T-cell (primary cell): ENCODE measurements around the gene FLOT2. TPM values are rescaled to one million over a fixed set of nuclear protein-coding genes. Genes with fewer than 3 reads are reported as not detected.
"Not testable (repeated sequence)": the region's sequence is repeated elsewhere in the genome, so short reads cannot be mapped to it uniquely, and the experiment has no call there.

ENCODE experiments used
- ATAC-seq, 4 experiments: fragments of 200-7000 bp in 3 of 4; fragments of 150-1000 bp in 1 of 4; cut with Tn5 transposase; replicated peaks in 1 of 4; 1 replicate in 3 of 4; 2 replicates in 1 of 4; pipeline ENCODE4 v1.10.0; 2021; ENCODE audit warnings: moderate library complexity in 3 of 4, mild to moderate bottlenecking in 2 of 4, moderate number of reproducible peaks in 1 of 4
- CTCF ChIA-PET, 2 donors: fragments of 300-600 bp; sonication (Branson Sonifier 250); formaldehyde crosslinking; loops; one replicate each; lab custom pipeline; 2022; ENCODE audit warnings: antibody characterized with exemption in 2 of 2; lab: Charles Lee
- POLR2A ChIA-PET, 2 donors: fragments of 300-600 bp; sonication (Branson Sonifier 250); formaldehyde crosslinking; loops; one replicate each; lab custom pipeline; 2022; ENCODE audit warnings: antibody characterized with exemption in 2 of 2; lab: Charles Lee
- DNase-seq, 35 experiments: peaks; one replicate each; pipeline versions ENCODE4 v3.0.0 to v3.0.0-alpha.2; 2013 to 2023
- H3K27ac ChIP-seq: one replicate; pipeline ENCODE4 v1.5.1; 2013; ENCODE audit warnings: low read length
- H3K27me3 ChIP-seq, 2 experiments: replicated peaks in 1 of 2; 1 replicate in 1 of 2; 2 replicates in 1 of 2; pipeline versions ENCODE4 v1.6.1 to v1.7.0; 2013; ENCODE audit warnings: low read length in 1 of 2, mixed read lengths in 1 of 2; ENCODE audit not compliant: control insufficient read depth in 2 of 2, insufficient read depth in 2 of 2; ENCODE audit errors: extremely low read depth in 1 of 2
- H3K36me3 ChIP-seq, 2 donors: 1 replicate in 1 of 2; 2 replicates in 1 of 2; pipeline versions ENCODE4 v1.6.1 to v1.7.0; 2013; ENCODE audit warnings: low read length in 1 of 2; ENCODE audit not compliant: control insufficient read depth in 2 of 2, insufficient read depth in 1 of 2; ENCODE audit errors: extremely low read depth in 1 of 2
- H3K4me1 ChIP-seq, 2 experiments: 1 replicate in 1 of 2; 2 replicates in 1 of 2; pipeline versions ENCODE4 v1.6.1 to v1.7.0; 2013; ENCODE audit warnings: low read length in 2 of 2, mixed read lengths in 1 of 2; ENCODE audit not compliant: insufficient read depth in 2 of 2, control insufficient read depth in 1 of 2; ENCODE audit errors: extremely low read depth in 1 of 2
- H3K4me3 ChIP-seq, 2 donors: 1 replicate in 1 of 2; 2 replicates in 1 of 2; pipeline versions ENCODE4 v1.5.1 to v1.7.0; 2013; ENCODE audit warnings: mild to moderate bottlenecking in 2 of 2, low read length in 1 of 2, moderate library complexity in 1 of 2; ENCODE audit not compliant: control insufficient read depth in 1 of 2; ENCODE audit errors: extremely low read depth in 1 of 2
- H3K9me3 ChIP-seq: 2 replicates; pipeline ENCODE4 v1.7.0; 2013
- H3K27ac Mint-ChIP-seq, 2 donors: one replicate each; pipeline ENCODE4 v1.8.0; 2020 to 2021; ENCODE audit warnings: mild to moderate bottlenecking in 2 of 2, mixed read lengths in 2 of 2
- H3K27me3 Mint-ChIP-seq, 2 donors: one replicate each; pipeline ENCODE4 v1.8.0; 2021 to 2022; ENCODE audit warnings: mixed read lengths in 2 of 2
- H3K36me3 Mint-ChIP-seq: one replicate; pipeline ENCODE4 v1.8.0; 2021; ENCODE audit warnings: mixed read lengths
- H3K4me1 Mint-ChIP-seq, 3 donors: one replicate each; pipeline ENCODE4 v1.8.0; 2020 to 2022; ENCODE audit warnings: mixed read lengths in 3 of 3, mild to moderate bottlenecking in 1 of 3
- H3K4me3 Mint-ChIP-seq, 3 donors: one replicate each; pipeline ENCODE4 v1.8.0; 2020 to 2022; ENCODE audit warnings: mild to moderate bottlenecking in 3 of 3, mixed read lengths in 3 of 3, moderate library complexity in 3 of 3
- H3K9me3 Mint-ChIP-seq, 3 donors: one replicate each; pipeline ENCODE4 v1.8.0; 2020 to 2022; ENCODE audit warnings: mixed read lengths in 3 of 3
- WGBS: methylation state at CpG from one replicate; pipeline ENCODE4 v1.1.5; 2013; ENCODE audit warnings: missing lambda C conversion rate; ENCODE audit not compliant: insufficient coverage; 5-methylcytosine and 5-hydroxymethylcytosine counted together
- total RNA-seq, 35 experiments: library from RNA in 6 of 35; stranded (reverse) in 6 of 35; fragments of 120-200 nt in 1 of 35; gene quantifications; one replicate each; pipeline versions ENCODE4 v1.2.1 to v1.2.4 and lab custom pipeline; 2013 to 2026

FLOT2 gene
- total RNA-seq, 5 donors from 2014 or later (not counting 1 experiment from before 2014, with no cell fraction given) = 138 to 256 (median 235) TPM

GRCh38 chr17:28906706-28907438 is 9.3 kb upstream of the FLOT2 start:
- WGBS = 91% methylated on average over 4 of the region's 7 CpGs
- no peak for ATAC-seq
- POLR2A ChIA-PET = interaction anchor here (0.6 kb wide), 2 partner anchors 30 to 219 kb away, joined by 3 to 4 read pairs; no protein-coding TSS in a partner anchor
- no peaks in the 10 kb centered on the region for H3K27me3 ChIP-seq
- peaks cover 33% of the 10 kb centered on the region for H3K36me3 Mint-ChIP-seq
- H3K27ac ChIP-seq = no peak overlapping the region
- no peaks in the 10 kb centered on the region for H3K9me3 ChIP-seq
- H3K4me1 Mint-ChIP-seq = peaks cover 8 to 18% (median 12%) of the 10 kb centered on the region in 3 donors
- H3K36me3 ChIP-seq = peaks cover 36 to 64% of the 10 kb centered on the region in 2 donors
- no peak overlapping the region for H3K4me3 Mint-ChIP-seq
- CTCF ChIA-PET = interaction anchor here in 1 of 2 donors (0.9 to 1.4 kb wide), 5 partner anchors 9 to 179 kb away, joined by 3 to 4 read pairs (median 3); partner anchors contain the start of genes FLOT2 and NEK8
- H3K4me1 ChIP-seq = peaks cover 2 to 9% of the 10 kb centered on the region in 2 experiments
- H3K4me3 ChIP-seq = no peak overlapping the region
- H3K27me3 Mint-ChIP-seq = no peaks in the 10 kb centered on the region
- DNase-seq = no peak
- H3K9me3 Mint-ChIP-seq = no peaks in the 10 kb centered on the region
- H3K27ac Mint-ChIP-seq = peak overlapping the region in 1 of 2 donors; percentile 48

GRCh38 chr17:28906276-28906675 is 8.7 kb upstream of the FLOT2 start:
- peaks cover 32% of the 10 kb centered on the region for H3K36me3 Mint-ChIP-seq
- Histone ChIP-seq H3K36me3 (peaks cover 30 to 58% of the 10 kb centered on the region in 2 donors), H3K27me3 (no peaks in the 10 kb centered on the region), H3K9me3 (no peaks in the 10 kb centered on the region), H3K4me3 (no peak overlapping the region), H3K4me1 (peaks cover 6 to 15% of the 10 kb centered on the region in 2 experiments), H3K27ac (no peak overlapping the region)
- ChIA-PET POLR2A (no interaction called here), CTCF (interaction anchor here in 1 of 2 donors (0.9 to 1.4 kb wide), 3 partner anchors 8 to 143 kb away, joined by 3 to 4 read pairs (median 3); partner anchors contain the start of gene FLOT2)
- H3K9me3 Mint-ChIP-seq = no peaks in the 10 kb centered on the region
- H3K27ac Mint-ChIP-seq = no peak overlapping the region
- ATAC-seq = no peak
- H3K4me3 Mint-ChIP-seq = no peak overlapping the region
- H3K27me3 Mint-ChIP-seq = no peaks in the 10 kb centered on the region
- DNase-seq = no peak
- WGBS = 89% methylated on average over 5 of the region's 9 CpGs
- H3K4me1 Mint-ChIP-seq = peaks cover 13 to 24% (median 17%) of the 10 kb centered on the region in 3 donors

- POLR2A ChIA-PET = interaction anchor here in 1 of 2 donors (0.5 kb wide), 1 partner anchor 43 kb away, joined by 3 read pairs; no protein-coding TSS in a partner anchor
- no peak overlapping the region for H3K4me3 Mint-ChIP-seq
These were observed 7.3 kb upstream of the FLOT2 start for GRCh38 chr17:28904800-28905199.

GRCh38 chr17:28903546-28903841 is 6.0 kb upstream of the FLOT2 start:
- H3K9me3 Mint-ChIP-seq, ATAC-seq, H3K27me3 Mint-ChIP-seq, H3K27me3 ChIP-seq, H3K4me3 ChIP-seq, H3K9me3 ChIP-seq, DNase-seq: not testable (repeated sequence)
- ChIA-PET CTCF (interaction anchor here (0.6 to 4.2 kb wide), 4 partner anchors 47 to 140 kb away, joined by 3 to 22 read pairs (median 6); partner anchors contain the start of gene PHF12 (in 1 of the 2)), POLR2A (interaction anchor here in 1 of 2 donors (0.7 kb wide), 1 partner anchor 301 kb away, joined by 5 read pairs; no protein-coding TSS in a partner anchor)
- Mint-ChIP-seq H3K36me3 (peaks cover 29% of the 10 kb centered on the region), H3K4me3 (peak overlapping the region; percentile 88 to 94 (median 89)), H3K27ac (peak overlapping the region; percentile 70 to 80), H3K4me1 (peaks cover 33 to 40% (median 38%) of the 10 kb centered on the region in 3 donors)
- WGBS = no CpG with 5 or more reads among the region's 5 CpGs
- Histone ChIP-seq H3K4me1 (peaks cover 6 to 29% of the 10 kb centered on the region in 2 experiments), H3K27ac (peak overlapping the region; percentile 56), H3K36me3 (peaks cover 10 to 40% of the 10 kb centered on the region in 2 donors)

More at GRCh38 chr17:28904800-28905199, 7.3 kb upstream of the FLOT2 start:
- Histone ChIP-seq H3K9me3 (no peaks in the 10 kb centered on the region), H3K27ac (no peak overlapping the region), H3K4me1 (peaks cover 6 to 23% of the 10 kb centered on the region in 2 experiments), H3K36me3 (peaks cover 18 to 50% of the 10 kb centered on the region in 2 donors), H3K27me3 (no peaks in the 10 kb centered on the region), H3K4me3 (no peak overlapping the region)
- no peaks in the 10 kb centered on the region for H3K9me3 Mint-ChIP-seq
- H3K36me3 Mint-ChIP-seq = peaks cover 30% of the 10 kb centered on the region
- ATAC-seq (no peak), DNase-seq (no peak)
- H3K27me3 Mint-ChIP-seq = no peaks in the 10 kb centered on the region
- peaks cover 23 to 32% (median 28%) of the 10 kb centered on the region in 3 donors for H3K4me1 Mint-ChIP-seq
- peak overlapping the region in 1 of 2 donors; percentile 29 for H3K27ac Mint-ChIP-seq
- CTCF ChIA-PET = interaction anchor here (0.6 to 4.2 kb wide), 3 partner anchors 141 to 178 kb away, joined by 3 to 22 read pairs (median 4); no protein-coding TSS in a partner anchor
- WGBS = 42% methylated on average over 2 of the region's 4 CpGs

GRCh38 chr17:28902819-28903545 is 5.4 kb upstream of the FLOT2 start, which contains the start of gene DHRS13:
DHRS13 (minus strand) TSS chr17:28903079; CDS start chr17:28902944, 135 bp downstream.
- H3K27ac ChIP-seq = peak within 1 kb of the TSS; percentile 62
- peaks cover 9 to 35% of the 10 kb centered on the region in 2 donors for H3K36me3 ChIP-seq
- Mint-ChIP-seq H3K9me3 (no peaks in the 10 kb centered on the region), H3K27ac (peak within 1 kb of the TSS; percentile 92 to 93), H3K4me1 (peaks cover 38 to 42% (median 42%) of the 10 kb centered on the region in 3 donors), H3K27me3 (no peaks in the 10 kb centered on the region), H3K4me3 (peak within 1 kb of the TSS; percentile 88 to 94 (median 89)), H3K36me3 (peaks cover 28% of the 10 kb centered on the region)
- CTCF ChIA-PET = interaction anchor here (0.6 to 4.2 kb wide), 8 partner anchors 9 to 139 kb away, joined by 3 to 22 read pairs (median 3); partner anchors contain the start of genes FAM222B (in 1 of the 2) and PHF12 (in 1 of the 2)
- H3K4me1 ChIP-seq = peaks cover 7 to 34% of the 10 kb centered on the region in 2 experiments
- H3K4me3 ChIP-seq = peak within 1 kb of the TSS; percentile 55 to 76
- under 1% methylated on average over 54 of the region's 55 CpGs for WGBS
- POLR2A ChIA-PET = interaction anchor here in 1 of 2 donors (1.2 kb wide), 1 partner anchor 47 kb away, joined by 4 read pairs; no protein-coding TSS in a partner anchor
- DNase-seq = peak; percentile 88 to 99 (median 93)
- H3K9me3 ChIP-seq = no peaks in the 10 kb centered on the region
- peak; percentile 86 to 93 (median 89) for ATAC-seq
- no peaks in the 10 kb centered on the region for H3K27me3 ChIP-seq
